NCI-H524 treated with DMSO at 0.1 percent for 48 hours (cell line): ENCODE results near the gene ADARB2.
"Not testable (repeated sequence)": the region's sequence is repeated elsewhere in the genome, so short reads cannot be mapped to it uniquely, and the experiment has no call there.

Experiments used
- DNase-seq: peaks from one replicate; lab custom pipeline; 2025; lab: John Stamatoyannopoulos, UW

ADARB2 gene

GRCh38 chr10:1463971-1464370 is 273.4 kb downstream of the ADARB2 start:
- DNase-seq: not testable (repeated sequence)

GRCh38 chr10:1462994-1463633 is 274.2 kb downstream of the ADARB2 start:
- no peak for DNase-seq

DNA sequence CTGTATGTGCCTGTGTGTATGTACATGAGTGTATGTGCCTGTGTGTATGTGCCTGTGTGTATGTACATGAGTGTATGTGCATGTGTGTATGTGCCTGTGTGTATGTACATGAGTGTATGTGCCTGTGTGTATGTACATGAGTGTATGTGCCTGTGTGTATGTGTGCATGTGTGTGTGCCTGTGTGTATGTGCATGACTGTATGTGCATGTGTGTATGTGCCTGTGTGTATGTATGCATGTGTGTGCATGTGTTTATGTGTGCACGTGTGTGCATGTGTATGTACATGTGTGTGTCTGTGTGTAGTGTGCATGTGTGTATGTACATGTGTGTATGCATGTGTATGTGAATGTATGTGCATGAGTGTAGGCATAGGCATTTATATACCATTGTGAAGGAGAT is 274.8 kb downstream of the ADARB2 start:
- no peak for DNase-seq

GRCh38 chr10:1462032-1462431 is 275.3 kb downstream of the ADARB2 start:
- DNase-seq: no peak

GRCh38 chr10:1461016-1461415 is 276.3 kb downstream of the ADARB2 start:
- no peak for DNase-seq

DNA sequence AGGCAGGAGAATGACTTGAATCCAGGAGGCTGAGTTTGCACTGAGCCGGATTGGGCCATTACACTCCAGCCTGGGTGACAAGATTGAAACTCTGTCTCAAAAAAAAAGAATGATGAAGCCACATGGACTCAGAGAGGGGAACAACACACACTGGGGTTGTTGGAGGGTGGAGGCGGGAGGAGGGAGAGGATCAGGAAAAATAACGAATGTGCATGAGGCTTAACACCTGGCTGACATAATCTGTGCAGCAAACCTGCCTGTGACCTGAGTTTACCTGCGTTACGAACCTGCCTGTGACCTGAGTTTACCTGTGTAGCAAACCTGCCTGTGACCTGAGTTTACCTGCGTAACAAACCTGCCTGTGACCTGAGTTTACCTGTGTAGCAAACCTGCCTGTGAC is 277.7 kb downstream of the ADARB2 start:
- not testable (repeated sequence) for DNase-seq

GRCh38 chr10:1454951-1455350 is 282.4 kb downstream of the ADARB2 start:
- no peak for DNase-seq

- DNase-seq: no peak
These were observed 282.9 kb downstream of the ADARB2 start for GRCh38 chr10:1454428-1454827.

DNA sequence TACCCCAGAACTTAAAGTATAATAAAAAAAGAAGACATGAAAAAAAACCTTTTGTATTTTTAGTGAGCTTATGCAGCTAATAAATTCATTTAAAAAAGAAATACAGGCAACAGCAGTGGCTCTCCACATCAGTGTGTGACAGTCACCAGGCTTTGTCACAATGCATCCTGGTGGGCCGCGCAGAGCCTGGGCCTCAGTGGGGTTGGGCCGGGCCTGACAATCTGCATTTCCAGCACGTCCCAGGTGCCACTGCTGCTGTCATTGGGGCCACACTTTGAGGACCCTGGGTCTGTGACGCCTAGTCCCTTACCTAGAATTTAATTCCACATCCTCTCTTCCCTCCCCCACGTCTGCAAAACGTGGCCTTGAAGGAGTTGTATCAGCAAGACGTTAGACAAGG is 284.5 kb downstream of the ADARB2 start:
- no peak for DNase-seq

DNA sequence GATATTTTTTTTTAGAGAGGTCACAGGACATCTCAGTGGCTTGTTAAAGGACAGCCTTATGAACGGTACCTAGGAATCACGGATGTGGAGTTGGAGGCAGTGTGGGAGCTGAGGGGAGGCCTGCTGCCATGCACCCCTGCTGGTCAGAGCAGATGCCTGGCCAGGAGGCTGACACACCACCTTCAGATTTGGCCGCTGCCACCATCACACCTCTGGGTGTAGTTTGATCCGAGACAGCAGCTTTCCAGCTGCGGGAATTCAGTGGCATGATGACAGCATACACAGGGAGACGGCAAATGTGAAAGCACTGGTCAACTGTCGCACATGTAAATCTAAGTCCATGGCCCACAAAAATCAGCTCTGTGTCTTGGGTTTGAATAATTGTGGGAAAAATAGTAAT is 285.4 kb downstream of the ADARB2 start:
- no peak for DNase-seq

- no peak for DNase-seq
These were observed 285.9 kb downstream of the ADARB2 start for GRCh38 chr10:1451362-1451888.

DNA sequence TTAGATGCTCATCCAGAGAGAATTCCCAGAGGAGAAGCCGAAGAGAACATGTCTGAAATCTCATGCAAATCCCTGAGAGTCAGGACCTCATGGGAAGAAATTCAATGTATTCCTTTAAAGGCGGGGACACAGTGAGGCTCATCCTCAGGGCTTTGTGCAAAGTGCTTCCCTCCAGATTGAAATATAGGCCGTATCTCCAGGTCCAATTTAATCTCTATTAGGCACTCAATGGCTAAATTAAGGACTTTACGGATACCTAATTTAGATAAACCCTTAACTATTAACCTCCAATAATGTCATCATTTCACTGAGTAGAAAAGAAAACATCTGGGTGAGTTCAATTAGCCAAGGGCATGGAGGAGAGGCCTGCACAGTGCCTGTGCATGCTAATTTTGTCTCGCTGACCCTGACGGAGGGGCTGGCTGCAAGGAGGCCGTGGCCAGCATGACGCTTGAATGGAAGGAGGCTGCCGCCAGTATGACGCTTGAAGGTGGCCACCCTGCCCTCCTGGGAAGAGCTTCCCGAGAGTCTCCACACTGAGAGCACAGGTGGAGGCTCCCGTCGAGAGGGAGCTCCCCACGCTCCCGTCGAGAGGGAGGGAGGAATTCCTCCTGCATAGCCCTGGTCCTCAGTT is 287.6 kb downstream of the ADARB2 start:
- DNase-seq: no peak

DNA sequence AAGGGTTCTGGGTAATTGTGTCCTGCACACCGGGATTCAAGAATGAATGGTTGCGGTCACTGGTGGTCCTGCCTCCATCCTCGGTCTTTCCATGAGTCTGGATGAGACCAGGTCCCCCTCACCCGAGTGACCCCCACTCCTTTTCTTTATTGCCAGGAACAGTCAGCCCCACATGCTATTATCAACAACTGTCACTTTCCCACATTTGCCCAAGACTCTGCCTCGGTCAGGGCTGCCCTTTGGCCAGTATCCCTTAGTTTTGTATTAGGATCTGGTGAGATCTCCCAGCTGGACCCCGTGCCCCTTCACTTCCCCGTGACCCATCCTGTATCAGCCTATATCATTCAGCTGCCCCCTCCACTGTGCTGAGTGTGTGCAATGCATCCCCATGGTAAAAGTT is 288.3 kb downstream of the ADARB2 start:
- no peak for DNase-seq

- no peak for DNase-seq
These were observed 288.9 kb downstream of the ADARB2 start for GRCh38 chr10:1448252-1448930.

- no peak for DNase-seq
These were observed 292.5 kb downstream of the ADARB2 start for GRCh38 chr10:1444826-1445225.

DNA sequence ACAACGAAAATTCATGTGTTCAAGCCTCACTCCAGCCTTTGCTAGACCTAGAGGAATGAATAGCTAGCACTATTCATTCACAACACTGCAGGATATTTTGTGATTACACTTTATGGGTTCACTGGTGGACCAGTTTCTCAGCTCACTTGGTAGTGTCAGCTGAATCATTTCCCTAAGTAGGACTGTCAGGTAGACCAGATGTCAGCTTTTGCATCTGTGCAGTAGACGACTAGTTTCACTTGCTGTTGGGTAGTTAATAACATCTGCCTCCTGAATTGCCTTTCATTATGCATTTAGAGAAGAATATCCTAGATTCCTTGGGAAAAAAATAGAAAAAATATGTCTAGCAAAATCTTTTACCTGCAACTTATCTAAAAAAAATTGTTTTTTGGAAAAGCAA is 296.4 kb downstream of the ADARB2 start:
- no peak for DNase-seq

DNA sequence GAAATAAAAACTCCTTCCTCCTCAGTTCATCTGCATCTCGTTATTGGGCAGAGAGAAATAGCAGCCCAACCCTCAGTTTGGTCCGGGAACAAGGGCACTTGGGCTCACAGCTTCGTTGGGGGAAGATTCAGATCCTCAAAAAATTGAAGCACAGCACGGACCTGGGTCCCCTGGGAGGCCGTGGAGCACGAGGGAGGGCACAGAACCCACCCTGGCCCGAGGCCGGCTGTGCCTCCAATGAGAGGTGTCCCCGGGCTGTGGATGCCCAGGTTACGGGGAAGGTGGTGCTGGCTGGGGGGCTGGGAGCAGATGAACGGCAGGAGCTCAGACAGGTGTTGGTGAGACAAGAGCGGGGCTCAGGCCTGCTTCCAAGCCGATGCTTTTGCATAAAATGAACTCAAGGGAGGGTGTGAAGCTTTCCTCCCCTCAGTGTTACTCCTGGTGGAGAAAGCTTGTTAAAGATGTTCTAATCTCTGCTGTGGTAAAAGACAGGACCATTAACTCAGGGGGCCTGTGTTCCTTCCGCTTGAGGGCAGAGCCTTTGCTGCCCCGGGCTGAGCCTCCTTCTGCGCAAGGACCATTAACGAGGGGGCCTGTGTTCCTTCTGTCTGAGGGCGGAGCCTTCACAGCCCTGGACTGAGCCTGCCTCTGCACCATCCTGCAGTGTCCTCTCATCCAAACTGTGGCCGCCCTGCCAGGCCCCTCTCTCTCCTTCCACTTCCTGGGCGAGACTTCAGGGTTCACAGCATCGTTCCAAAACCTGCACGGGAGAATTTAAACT is 302.2 kb downstream of the ADARB2 start:
- DNase-seq: no peak

- DNase-seq: no peak
These were observed 303.1 kb downstream of the ADARB2 start for GRCh38 chr10:1434202-1434601.

- DNase-seq: no peak
These were observed 305.2 kb downstream of the ADARB2 start for GRCh38 chr10:1432161-1432560.

GRCh38 chr10:1431229-1431628 is 306.1 kb downstream of the ADARB2 start:
- no peak for DNase-seq

- not testable (repeated sequence) for DNase-seq
These were observed 309.7 kb downstream of the ADARB2 start for GRCh38 chr10:1427521-1428186.

- DNase-seq: no peak
These were observed 310.5 kb downstream of the ADARB2 start for GRCh38 chr10:1426786-1427185.
